Stimulated activated memory B cell treated with anti-CD40 and anti-IgM and Interleukin-4, amounts not matched to agents 10 μg/mL and 1 μg/mL and 100 μg/mL, for 72 hours (primary cell): ENCODE data around the gene TP63.

Experiments used
- ATAC-seq: fragments of 150-1000 bp; cut with Tn5 transposase; 2 replicates; pipeline ENCODE4 v1.10.0; 2021
- H3K27ac Mint-ChIP-seq: one replicate; pipeline ENCODE4 v1.8.0; 2022; ENCODE audit warnings: mild to moderate bottlenecking, mixed read lengths
- H3K27me3 Mint-ChIP-seq: one replicate; pipeline ENCODE4 v1.8.0; 2022; ENCODE audit warnings: mixed read lengths
- H3K36me3 Mint-ChIP-seq: one replicate; pipeline ENCODE4 v1.8.0; 2022; ENCODE audit warnings: mixed read lengths
- H3K4me1 Mint-ChIP-seq: one replicate; pipeline ENCODE4 v1.8.0; 2022; ENCODE audit warnings: mixed read lengths
- H3K4me3 Mint-ChIP-seq: one replicate; pipeline ENCODE4 v1.8.0; 2022; ENCODE audit warnings: mild to moderate bottlenecking, moderate library complexity, mixed read lengths
- H3K9me3 Mint-ChIP-seq: one replicate; pipeline ENCODE4 v1.8.0; 2022; ENCODE audit warnings: mixed read lengths

Gene TP63

DNA sequence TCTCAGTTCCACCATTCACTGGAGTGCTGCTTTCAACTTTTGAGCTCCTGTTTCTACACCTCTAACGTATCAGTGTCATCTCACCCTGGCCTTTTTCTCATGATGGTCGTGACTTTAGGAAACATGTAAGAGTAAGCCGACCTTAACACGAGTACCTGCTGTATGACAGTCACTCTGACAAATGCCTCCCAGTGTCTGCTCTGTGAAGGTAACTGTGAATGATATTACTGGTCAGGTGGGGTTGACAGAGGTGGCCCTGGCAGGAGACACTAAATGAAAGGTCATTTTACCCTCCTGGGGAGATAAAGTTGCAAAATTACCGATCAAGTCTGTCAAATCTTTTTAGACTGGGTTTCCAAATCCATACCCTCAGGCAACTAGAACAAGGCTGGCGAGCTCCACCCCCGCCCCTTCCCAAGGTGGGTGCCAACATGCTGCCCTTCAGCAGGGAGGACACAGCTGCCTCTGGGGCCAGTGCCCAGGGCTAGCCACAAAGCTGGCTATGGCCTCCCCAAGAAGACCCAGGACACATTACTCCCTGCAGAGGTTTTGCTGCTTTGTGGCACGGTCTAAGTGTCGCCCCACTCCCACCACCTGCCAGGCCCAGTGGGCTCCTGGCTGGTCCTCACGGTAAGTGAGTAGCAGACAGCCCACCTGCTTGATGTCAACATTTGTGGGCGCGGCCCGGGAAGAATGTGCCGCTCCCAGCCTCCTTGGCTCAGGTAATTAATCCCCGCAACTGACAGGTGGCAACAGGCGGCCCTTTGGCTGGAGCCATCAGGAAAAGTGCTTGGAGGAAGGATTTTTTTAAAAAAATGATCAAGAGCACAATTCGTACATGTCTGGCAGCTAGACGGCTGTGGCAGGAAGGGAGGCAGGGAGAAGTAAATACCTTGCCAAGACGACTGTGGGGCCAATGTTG is 211.8 kb downstream of the TP63 start:
- H3K27me3 Mint-ChIP-seq: no peaks in the 10 kb centered on the region
- H3K36me3 Mint-ChIP-seq: no peaks in the 10 kb centered on the region
- ATAC-seq: peak; percentile 21
- H3K4me3 Mint-ChIP-seq: no peak overlapping the region
- no peaks in the 10 kb centered on the region for H3K9me3 Mint-ChIP-seq
- H3K27ac Mint-ChIP-seq: no peak overlapping the region
- H3K4me1 Mint-ChIP-seq: no peaks in the 10 kb centered on the region

DNA sequence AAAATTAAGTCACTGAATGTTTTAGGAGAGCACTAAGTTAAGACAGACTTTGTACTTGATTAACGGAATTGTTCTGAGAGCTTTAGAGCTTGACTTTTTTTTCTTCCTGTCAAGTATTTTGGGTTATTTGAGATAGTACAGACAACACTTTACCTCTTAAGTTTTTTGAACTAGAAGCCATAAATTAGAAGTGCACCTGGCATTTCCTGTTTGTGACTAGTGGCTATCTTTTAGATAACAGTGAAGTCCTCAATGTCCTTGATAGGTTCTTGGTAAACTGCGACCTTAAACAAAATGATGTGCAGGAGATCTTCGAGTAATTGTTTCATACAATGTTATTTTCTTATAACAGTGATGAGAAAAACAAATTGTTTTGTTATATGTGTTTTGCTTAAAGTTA is 213.9 kb downstream of the TP63 start:
- H3K4me1 Mint-ChIP-seq: no peaks in the 10 kb centered on the region
- no peaks in the 10 kb centered on the region for H3K27me3 Mint-ChIP-seq
- no peak for ATAC-seq
- H3K4me3 Mint-ChIP-seq: no peak overlapping the region
- H3K36me3 Mint-ChIP-seq: no peaks in the 10 kb centered on the region
- H3K27ac Mint-ChIP-seq: no peak overlapping the region
- no peaks in the 10 kb centered on the region for H3K9me3 Mint-ChIP-seq

DNA sequence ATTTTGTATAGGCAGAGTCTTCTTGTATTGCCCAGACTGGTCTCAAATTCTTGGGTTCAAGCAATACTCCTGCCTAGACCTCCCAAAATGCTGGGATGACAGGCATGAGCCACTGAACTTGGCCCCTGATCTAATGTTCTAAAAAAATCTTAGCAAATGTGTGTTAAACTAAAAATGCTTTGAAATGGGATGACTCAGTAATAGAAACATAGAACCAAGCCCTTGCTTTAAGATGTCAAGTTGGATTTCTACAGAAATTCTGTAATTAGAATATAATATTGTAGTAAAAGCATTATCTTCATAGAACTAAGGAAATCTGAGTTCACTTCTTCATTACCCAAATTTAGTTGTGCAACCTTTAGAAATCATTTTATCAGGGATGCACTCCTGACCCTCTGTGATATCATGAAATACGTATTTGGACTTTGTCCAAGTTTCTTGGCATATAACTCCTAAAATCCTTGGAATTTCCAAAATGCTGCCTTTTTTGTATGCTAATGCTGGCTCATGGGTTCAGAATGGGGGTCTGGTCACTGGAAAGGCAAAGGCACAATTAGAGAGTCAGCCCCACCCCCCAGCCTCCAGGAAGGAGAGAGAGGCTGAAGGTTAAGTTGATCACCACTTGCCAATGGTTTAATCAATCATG is 217.3 kb downstream of the TP63 start:
- Mint-ChIP-seq H3K4me1 (no peaks in the 10 kb centered on the region), H3K4me3 (no peak overlapping the region), H3K27ac (no peak overlapping the region), H3K9me3 (no peaks in the 10 kb centered on the region), H3K36me3 (no peaks in the 10 kb centered on the region), H3K27me3 (no peaks in the 10 kb centered on the region)
- ATAC-seq: no peak

DNA sequence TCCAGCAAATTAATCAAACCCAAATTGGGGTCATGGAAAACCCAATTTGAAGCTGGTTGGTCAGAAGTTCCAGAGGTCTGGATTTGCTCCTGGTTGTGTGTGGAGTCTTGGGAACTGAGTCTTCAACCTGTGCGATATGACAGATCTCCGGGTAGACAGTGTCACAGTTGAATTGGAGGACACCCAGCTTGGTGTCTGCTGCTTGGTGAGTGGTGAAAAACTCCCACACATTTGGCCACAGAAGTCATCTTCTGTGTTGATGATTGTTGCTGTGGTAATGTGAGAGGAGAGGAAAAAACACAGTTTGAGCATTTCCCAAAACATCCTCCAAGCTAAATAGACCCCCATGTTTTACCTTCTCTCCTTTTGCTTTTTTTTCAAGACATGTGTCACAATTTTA is 218.1 kb downstream of the TP63 start:
- no peak for ATAC-seq
- Mint-ChIP-seq H3K4me1 (no peaks in the 10 kb centered on the region), H3K9me3 (no peaks in the 10 kb centered on the region), H3K4me3 (no peak overlapping the region), H3K36me3 (no peaks in the 10 kb centered on the region), H3K27me3 (no peaks in the 10 kb centered on the region), H3K27ac (no peak overlapping the region)

DNA sequence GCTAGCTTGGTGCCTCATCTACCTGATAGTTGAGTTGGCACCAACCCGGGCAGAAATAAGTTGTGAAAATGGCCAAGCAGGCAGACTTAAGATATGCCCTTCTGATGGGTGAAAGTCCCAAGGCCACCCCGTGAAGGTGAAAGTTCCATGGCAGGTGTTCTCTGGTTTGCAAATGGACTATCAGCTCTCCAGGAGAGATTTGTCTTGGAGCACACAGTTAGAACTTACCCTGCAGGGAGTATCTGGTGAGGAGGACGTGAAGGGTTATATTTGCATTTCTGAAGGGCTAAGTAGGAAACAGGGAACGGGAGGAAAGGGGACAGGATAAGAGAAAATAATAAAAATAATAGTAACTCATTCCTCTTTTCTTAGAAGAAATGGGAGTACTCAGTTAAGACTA is 220.5 kb downstream of the TP63 start:
- Mint-ChIP-seq H3K4me3 (no peak overlapping the region), H3K36me3 (no peaks in the 10 kb centered on the region), H3K4me1 (no peaks in the 10 kb centered on the region), H3K9me3 (no peaks in the 10 kb centered on the region), H3K27ac (no peak overlapping the region), H3K27me3 (no peaks in the 10 kb centered on the region)
- ATAC-seq: no peak

DNA sequence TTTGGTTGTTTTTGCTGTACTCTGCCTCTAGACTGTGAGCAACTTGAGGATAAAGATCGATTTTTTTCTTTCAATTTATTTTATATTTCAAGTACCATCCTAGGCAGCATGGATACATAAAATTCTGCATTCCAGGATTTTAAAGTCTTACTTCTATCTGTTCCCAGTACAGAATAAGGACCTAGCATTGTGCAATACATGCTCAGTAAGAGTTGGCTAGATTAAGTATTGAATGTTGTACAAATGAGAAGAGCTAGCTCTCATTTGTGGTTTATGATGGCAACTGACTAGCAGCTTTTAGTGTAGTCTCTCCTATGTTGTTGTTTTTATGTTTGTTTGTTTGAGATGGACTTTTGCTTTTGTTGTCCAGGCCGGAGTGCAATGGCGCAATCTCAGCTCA is 222.7 kb downstream of the TP63 start:
- Mint-ChIP-seq H3K4me3 (no peak overlapping the region), H3K9me3 (no peaks in the 10 kb centered on the region), H3K36me3 (no peaks in the 10 kb centered on the region), H3K27ac (no peak overlapping the region), H3K27me3 (no peaks in the 10 kb centered on the region), H3K4me1 (no peaks in the 10 kb centered on the region)
- ATAC-seq: no peak

DNA sequence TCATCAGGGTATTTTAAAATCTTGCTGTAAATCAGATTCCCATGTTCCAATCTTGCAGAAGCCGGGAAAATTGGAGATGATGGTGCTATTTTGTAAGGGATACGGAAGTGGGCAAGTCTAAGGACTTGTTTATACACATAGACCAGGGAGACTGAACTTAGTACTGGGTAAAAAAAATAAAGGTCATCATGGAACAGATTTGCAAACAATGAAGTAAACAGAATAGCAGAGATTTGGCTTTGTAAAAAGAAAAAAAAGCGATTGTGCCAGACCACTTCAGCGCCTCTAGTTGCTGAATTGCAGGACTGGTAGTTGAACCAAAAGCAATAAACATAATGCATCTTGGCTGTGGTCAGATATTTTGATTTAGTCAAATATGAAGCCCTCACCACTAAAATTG is 229.1 kb downstream of the TP63 start:
- Mint-ChIP-seq H3K36me3 (no peaks in the 10 kb centered on the region), H3K4me1 (no peaks in the 10 kb centered on the region), H3K27me3 (no peaks in the 10 kb centered on the region), H3K9me3 (no peaks in the 10 kb centered on the region), H3K27ac (no peak overlapping the region), H3K4me3 (no peak overlapping the region)
- no peak for ATAC-seq

DNA sequence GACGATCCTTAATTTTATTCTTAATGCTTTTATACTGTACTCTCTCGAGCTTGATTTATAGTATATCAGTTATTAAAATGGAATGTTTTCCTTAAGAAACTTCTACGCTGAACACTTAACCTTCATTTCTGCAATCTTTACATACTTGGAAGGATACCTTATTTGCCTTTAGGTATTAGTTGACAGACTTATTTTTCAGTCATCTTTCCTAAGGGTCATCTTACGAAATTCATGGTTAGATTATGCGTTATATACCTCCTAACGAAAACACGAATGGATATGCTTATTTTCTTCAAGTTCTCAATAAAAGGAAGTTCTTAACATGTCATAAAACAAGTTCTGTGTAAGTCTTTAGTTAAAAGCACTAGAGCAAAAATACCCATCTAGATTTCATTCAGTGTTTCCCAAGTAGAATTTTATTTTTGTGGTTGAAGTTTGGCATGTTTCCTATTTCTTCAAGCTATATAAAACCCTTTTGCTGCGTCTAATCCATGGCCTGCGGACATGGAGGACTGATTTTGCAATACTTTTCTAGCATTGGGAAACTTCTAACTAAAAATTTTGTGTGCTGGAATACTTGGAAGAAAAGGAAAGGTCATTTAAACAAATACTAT is 231.3 kb downstream of the TP63 start:
- Mint-ChIP-seq H3K27ac (no peak overlapping the region), H3K9me3 (no peaks in the 10 kb centered on the region), H3K4me1 (no peaks in the 10 kb centered on the region), H3K27me3 (no peaks in the 10 kb centered on the region), H3K36me3 (no peaks in the 10 kb centered on the region), H3K4me3 (no peak overlapping the region)
- ATAC-seq: no peak

DNA sequence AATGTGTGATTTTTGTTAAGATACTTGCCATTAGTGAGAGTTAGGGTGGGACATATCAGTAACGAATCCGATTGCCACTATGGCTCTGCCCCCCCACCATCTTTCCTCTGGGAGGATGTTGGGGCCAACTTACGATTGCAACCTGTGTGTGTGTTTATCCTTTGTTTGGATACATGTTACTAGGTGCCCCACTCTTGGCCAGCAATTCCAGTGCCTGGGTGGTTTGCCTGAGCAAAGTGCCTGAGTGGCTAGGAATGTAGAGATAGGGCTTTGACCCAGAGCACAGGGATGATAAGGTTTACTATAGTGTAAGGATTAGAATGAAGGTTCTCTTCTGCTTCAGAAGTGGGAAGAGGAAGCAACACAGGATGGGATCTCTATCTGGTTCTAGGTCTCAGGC is 231.8 kb downstream of the TP63 start:
- no peaks in the 10 kb centered on the region for H3K36me3 Mint-ChIP-seq
- no peaks in the 10 kb centered on the region for H3K27me3 Mint-ChIP-seq
- H3K4me3 Mint-ChIP-seq: no peak overlapping the region
- no peak overlapping the region for H3K27ac Mint-ChIP-seq
- no peak for ATAC-seq
- H3K4me1 Mint-ChIP-seq: no peaks in the 10 kb centered on the region
- H3K9me3 Mint-ChIP-seq: no peaks in the 10 kb centered on the region

DNA sequence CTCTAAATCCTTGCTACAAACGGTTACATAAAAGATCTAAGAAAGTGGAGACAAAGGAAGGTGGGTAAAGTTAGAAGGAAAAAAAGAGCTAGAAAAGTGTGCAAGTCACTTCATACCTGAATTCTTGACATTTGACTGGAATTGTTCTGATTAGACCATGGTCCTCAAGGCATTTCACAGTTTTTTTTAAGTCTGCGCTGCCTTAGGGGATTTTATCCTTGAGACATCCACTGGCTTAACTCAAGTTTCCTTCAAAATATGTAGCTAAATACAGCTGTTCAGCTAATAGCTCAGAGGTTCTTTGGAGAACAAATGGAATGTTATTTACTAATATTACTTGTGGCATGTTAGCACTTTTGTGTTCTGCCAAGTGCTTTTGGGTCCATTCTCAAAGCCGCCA is 236.9 kb downstream of the TP63 start:
- ATAC-seq: no peak
- H3K9me3 Mint-ChIP-seq: no peaks in the 10 kb centered on the region

DNA sequence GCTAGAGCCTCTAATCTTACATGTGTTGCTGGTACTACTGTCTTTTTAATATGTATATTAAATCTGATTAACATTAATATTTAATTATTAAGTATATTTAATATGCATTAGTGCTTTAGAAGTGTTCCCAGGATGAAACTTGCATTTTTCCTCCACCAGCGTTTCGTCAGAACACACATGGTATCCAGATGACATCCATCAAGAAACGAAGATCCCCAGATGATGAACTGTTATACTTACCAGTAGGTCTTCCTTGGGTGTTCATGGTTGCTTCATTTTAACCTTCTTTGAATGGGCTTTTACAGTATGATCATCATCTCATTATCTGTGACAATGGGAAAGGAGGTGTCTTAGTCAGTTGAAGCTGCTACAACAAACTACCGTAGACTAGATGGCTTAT is 238.0 kb downstream of the TP63 start:
- H3K27ac Mint-ChIP-seq: no peak overlapping the region
- H3K4me1 Mint-ChIP-seq: no peaks in the 10 kb centered on the region
- ATAC-seq: no peak
- H3K27me3 Mint-ChIP-seq: no peaks in the 10 kb centered on the region
- H3K9me3 Mint-ChIP-seq: no peaks in the 10 kb centered on the region
- no peak overlapping the region for H3K4me3 Mint-ChIP-seq
- no peaks in the 10 kb centered on the region for H3K36me3 Mint-ChIP-seq

More for the DNA sequence above, 236.9 kb downstream of the TP63 start:
- no peaks in the 10 kb centered on the region for H3K27me3 Mint-ChIP-seq
- H3K4me3 Mint-ChIP-seq: no peak overlapping the region
- H3K27ac Mint-ChIP-seq: no peak overlapping the region
- H3K36me3 Mint-ChIP-seq: no peaks in the 10 kb centered on the region
- H3K4me1 Mint-ChIP-seq: no peaks in the 10 kb centered on the region

DNA sequence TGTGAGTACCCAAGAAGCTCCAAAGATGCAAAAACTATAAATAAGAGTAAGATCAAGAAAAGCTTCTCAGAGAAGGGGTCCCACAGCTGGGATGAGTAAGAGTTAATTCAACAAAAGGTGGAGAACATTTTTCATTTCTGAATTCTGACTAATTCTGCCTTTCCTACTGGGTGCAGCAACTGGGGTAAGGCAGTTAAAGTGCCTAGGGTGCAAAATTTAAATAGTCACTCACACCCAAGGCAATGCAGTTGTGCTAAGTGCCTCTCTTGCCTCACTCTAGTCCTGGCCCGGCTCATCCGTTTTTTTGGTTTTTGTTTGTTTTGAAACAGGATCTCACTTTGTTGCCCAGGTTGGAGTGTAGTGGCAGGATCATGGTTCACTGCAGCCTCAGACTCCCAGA is 240.2 kb downstream of the TP63 start:
- Mint-ChIP-seq H3K27me3 (no peaks in the 10 kb centered on the region), H3K36me3 (no peaks in the 10 kb centered on the region), H3K27ac (no peak overlapping the region), H3K9me3 (no peaks in the 10 kb centered on the region), H3K4me3 (no peak overlapping the region), H3K4me1 (no peaks in the 10 kb centered on the region)
- ATAC-seq: no peak

DNA sequence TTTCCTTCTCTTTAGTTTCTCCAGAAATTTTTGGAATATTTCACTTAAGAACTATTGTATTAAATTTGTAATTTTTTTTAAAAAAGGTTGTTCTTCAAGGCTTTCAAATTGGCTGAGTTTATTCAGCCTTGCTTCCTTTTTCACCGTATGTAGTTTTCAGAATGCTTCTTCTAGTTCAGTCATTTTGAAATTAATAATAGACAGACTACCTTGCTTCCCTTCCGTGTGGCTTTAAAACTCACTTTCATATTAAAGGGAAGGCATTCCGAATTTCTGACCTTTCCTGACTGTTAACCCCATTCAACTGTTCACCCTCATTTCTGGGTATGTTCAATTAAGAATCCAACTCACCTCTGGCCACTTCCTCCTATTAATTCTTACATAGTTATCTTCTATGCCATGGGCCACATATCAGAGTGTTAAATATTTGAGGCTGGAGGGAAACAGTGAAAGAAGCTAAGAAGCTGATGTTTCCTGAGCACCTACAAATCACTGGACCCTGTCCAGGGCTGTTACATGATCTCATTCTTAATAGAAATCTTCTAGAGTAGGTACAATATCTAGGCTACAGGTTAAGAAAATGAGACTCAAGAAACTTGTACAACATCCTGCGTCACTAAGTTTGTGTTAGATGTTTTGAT is 252.0 kb downstream of the TP63 start:
- ATAC-seq: no peak
- no peak overlapping the region for H3K27ac Mint-ChIP-seq
- no peaks in the 10 kb centered on the region for H3K4me1 Mint-ChIP-seq
- H3K27me3 Mint-ChIP-seq: no peaks in the 10 kb centered on the region
- no peak overlapping the region for H3K4me3 Mint-ChIP-seq
- H3K9me3 Mint-ChIP-seq: no peaks in the 10 kb centered on the region
- H3K36me3 Mint-ChIP-seq: no peaks in the 10 kb centered on the region

DNA sequence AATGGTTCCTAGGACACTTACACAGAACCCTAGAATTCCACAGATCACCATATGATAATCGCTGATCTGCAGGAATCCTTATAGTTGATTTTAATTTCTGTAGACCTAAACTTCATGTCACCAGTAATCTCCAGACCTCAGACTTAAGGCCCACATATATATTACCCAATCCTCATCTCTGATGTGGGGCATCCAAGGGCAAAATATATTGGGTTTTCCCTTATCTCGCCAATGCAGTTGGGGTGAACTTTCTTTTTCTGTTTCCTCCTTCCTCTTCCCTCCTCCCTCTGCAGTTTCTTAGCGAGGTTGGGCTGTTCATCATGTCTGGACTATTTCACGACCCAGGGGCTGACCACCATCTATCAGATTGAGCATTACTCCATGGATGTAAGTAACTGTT is 259.3 kb downstream of the TP63 start:
- no peaks in the 10 kb centered on the region for H3K9me3 Mint-ChIP-seq
- ATAC-seq: no peak

DNA sequence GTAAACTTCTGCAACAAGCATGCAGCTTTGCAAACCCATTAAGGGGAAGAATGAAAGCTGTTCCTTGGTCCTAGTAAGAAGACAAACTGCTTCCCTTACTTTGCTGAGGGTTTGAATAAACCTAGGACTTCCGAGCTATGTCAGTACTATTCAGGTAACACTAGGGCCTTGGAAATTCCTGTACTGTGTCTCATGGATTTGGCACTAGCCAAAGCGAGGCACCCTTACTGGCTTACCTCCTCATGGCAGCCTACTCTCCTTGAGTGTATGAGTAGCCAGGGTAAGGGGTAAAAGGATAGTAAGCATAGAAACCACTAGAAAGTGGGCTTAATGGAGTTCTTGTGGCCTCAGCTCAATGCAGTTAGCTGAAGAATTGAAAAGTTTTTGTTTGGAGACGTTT is 265.3 kb downstream of the TP63 start:
- Mint-ChIP-seq H3K27ac (no peak overlapping the region), H3K9me3 (no peaks in the 10 kb centered on the region), H3K36me3 (no peaks in the 10 kb centered on the region), H3K4me3 (no peak overlapping the region), H3K27me3 (no peaks in the 10 kb centered on the region), H3K4me1 (no peaks in the 10 kb centered on the region)
- no peak for ATAC-seq

More for the DNA sequence above, 259.3 kb downstream of the TP63 start:
- no peaks in the 10 kb centered on the region for H3K36me3 Mint-ChIP-seq
- no peaks in the 10 kb centered on the region for H3K27me3 Mint-ChIP-seq
- no peak overlapping the region for H3K27ac Mint-ChIP-seq
- no peak overlapping the region for H3K4me3 Mint-ChIP-seq
- H3K4me1 Mint-ChIP-seq: no peaks in the 10 kb centered on the region
